ENCODE results near the gene EBF3. TPM values are rescaled to one million over a fixed set of nuclear protein-coding genes. Genes with fewer than 3 reads are reported as not detected.

EBF3 gene
- total RNA-seq, 1 donor from 2014 or later = 0.53 TPM

DNA sequence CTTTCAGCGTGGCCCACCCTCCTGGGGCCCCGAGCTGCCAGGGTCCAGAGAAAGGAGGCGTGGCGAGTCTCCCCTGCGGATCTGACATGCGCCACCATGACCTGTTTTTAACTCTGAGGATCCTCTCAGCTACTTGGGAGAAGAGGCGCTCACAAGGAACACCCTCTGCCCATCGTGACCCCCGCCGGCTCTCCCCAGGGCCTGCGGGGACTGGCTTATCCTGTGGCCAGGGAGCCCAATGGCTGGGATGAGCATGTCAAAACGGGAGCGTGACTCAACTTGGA, 93.7 kb downstream of the EBF3 start:
- no peak for DNase-seq
- intact Hi-C loops (cut with DNase I) = no loop called here
- TF ChIP-seq, protein P1, sequence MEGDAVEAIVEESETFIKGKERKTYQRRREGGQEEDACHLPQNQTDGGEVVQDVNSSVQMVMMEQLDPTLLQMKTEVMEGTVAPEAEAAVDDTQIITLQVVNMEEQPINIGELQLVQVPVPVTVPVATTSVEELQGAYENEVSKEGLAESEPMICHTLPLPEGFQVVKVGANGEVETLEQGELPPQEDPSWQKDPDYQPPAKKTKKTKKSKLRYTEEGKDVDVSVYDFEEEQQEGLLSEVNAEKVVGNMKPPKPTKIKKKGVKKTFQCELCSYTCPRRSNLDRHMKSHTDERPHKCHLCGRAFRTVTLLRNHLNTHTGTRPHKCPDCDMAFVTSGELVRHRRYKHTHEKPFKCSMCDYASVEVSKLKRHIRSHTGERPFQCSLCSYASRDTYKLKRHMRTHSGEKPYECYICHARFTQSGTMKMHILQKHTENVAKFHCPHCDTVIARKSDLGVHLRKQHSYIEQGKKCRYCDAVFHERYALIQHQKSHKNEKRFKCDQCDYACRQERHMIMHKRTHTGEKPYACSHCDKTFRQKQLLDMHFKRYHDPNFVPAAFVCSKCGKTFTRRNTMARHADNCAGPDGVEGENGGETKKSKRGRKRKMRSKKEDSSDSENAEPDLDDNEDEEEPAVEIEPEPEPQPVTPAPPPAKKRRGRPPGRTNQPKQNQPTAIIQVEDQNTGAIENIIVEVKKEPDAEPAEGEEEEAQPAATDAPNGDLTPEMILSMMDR (IDR thresholded peaks at IDR 0.05) = no peak

DNA sequence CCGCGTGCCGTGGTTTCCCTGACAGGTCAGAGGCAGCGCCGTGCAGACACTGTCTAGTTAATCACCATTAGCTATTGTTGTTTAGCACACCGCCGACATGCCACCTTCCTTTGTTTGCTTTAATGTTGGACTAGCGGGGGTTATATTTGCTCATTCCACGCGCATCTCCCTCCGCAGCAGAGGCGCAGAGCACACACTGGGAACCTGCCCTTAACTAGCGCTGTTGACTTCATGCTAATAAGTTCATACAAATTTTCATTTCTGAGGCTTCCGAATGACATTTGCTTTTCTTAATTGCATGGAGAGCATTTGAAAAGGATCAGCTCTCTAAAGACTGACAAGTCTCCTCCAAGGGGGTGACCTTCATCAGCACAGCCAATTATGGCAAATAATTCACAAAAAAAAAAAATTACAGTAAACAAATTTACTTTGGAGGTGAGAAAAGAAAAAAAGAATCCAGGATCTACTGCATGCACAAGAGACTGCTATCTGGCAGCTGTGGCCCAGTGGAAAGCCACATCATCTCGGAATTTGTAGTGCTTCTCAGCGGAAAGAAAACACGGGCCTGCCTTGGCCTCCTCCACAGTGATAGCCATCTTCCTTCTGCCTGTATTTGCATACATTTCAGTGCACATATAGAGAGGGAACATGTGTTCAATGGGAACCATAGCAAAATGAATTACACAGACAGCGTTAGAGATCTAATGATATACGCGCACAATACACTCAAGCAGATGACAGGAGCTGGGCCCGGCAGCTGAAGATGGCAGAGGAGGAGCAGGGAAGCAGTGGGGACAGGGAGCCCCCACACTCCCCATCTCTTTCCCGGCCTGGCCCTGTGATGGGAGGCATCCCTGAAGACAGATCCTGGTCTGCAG, 94.2 kb downstream of the EBF3 start:
- Histone ChIP-seq H3K9me3 (no peaks in the 10 kb centered on the region), H3K27me3 (ENCODE audit: low read depth) (peaks cover 5% of the 10 kb centered on the region), H3K4me3 (no peak overlapping the region), H3K36me3 (no peaks in the 10 kb centered on the region), H3K4me1 (no peaks in the 10 kb centered on the region), H3K27ac (no peak overlapping the region)
- TF ChIP-seq, protein P1 (IDR thresholded peaks at IDR 0.05) = no peak
- no peak for ATAC-seq
- DNase-seq = no peak
- intact Hi-C loops (cut with DNase I) = no loop called here

More for the DNA sequence above, 93.7 kb downstream of the EBF3 start:
- peaks cover 5% of the 10 kb centered on the region for H3K27me3 ChIP-seq (ENCODE audit: low read depth)
- no peak overlapping the region for H3K27ac ChIP-seq
- no peaks in the 10 kb centered on the region for H3K4me1 ChIP-seq
- H3K36me3 ChIP-seq = no peaks in the 10 kb centered on the region
- ATAC-seq = no peak
- H3K9me3 ChIP-seq = no peaks in the 10 kb centered on the region
- H3K4me3 ChIP-seq = no peak overlapping the region

DNA sequence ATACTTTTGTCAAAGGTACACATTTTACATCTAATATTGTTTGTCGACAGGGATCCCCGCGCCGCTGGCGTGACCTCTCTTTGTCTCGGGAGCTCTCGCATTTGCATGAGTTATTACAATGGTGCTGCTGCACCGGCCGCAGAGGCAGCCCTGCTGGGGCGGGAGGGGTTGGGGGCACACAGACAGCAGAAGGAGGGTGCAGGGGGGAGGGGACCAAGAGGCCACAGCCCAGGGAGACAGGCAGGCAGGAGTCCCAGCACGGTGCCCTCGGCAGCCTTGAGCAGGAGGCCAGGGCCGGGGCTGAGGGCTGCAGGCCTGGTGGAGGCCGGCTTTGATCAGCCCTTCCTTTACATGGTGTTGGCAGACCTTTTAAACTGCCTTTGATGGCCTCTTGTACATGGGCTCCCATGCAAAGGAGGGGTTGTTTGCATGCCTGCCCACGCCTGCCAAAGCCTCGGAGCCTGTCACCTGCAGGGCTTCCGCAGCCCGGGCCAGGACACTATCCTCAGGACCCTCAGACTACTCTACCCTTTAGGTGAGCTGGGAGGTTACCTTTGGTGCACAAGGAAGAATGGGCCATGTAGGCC, 95.5 kb downstream of the EBF3 start:
- H3K27me3 ChIP-seq (ENCODE audit: low read depth) = peaks cover 5% of the 10 kb centered on the region
- TF ChIP-seq, protein P1 (IDR thresholded peaks at IDR 0.05) = no peak
- H3K36me3 ChIP-seq = no peaks in the 10 kb centered on the region
- intact Hi-C loops (cut with DNase I) = no loop called here
- ATAC-seq (no peak), DNase-seq (no peak)
- no peaks in the 10 kb centered on the region for H3K4me1 ChIP-seq
- no peak overlapping the region for H3K4me3 ChIP-seq
- no peak overlapping the region for H3K27ac ChIP-seq
- H3K9me3 ChIP-seq = no peaks in the 10 kb centered on the region

DNA sequence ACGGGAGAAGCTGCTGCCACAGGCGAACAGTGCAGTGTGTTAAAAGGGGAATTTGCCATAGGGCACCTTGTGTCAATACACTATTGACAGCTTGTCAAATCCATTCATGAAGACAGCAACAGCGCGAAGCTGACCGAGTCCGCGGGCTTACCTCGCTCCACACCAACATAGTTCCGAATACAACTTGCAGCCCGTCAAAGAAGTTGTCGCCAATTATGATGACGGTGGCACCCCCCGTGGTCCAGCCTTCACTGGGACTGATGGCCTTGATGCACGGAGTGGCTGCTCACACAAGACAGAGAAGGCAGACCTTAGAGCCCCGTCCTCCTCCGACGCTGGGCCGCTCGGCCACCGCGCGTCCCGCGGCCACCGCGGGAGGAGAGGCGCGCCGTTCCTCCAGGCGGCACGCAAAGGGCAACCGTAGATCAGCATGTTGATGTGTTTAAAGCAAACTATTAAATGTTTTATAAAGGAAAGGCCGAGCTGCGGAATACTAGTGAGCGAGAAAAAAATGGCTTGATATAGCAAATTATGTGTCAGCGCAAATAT, 96.4 kb downstream of the EBF3 start:
- Histone ChIP-seq H3K36me3 (no peaks in the 10 kb centered on the region), H3K27me3 (ENCODE audit: low read depth) (peaks cover 5% of the 10 kb centered on the region), H3K27ac (no peak overlapping the region), H3K9me3 (no peaks in the 10 kb centered on the region), H3K4me1 (no peaks in the 10 kb centered on the region), H3K4me3 (no peak overlapping the region)
- TF ChIP-seq, protein P1 (IDR thresholded peaks at IDR 0.05) = no peak
- no peak for DNase-seq
- intact Hi-C loops (cut with DNase I) = no loop called here
- no peak for ATAC-seq

DNA sequence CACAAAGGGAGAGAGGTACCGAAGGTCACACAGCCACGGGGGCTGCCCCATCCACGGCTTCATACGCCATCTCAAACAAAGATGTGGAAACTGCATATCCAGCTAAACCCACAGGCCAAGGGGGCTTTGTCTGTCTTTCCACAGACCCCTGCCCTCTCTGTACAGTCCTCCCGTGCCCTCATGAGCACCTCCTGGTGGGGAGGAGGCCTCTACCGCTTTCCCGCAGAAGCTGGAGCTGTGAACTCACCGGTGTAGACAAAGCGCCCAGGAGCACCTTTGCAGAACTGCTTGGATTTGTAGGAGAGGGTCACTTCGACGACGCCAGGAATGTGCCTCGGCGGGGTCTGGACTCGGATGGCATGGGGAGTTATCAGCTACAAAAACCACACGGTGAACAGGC, 97.2 kb downstream of the EBF3 start:
- no peak overlapping the region for H3K27ac ChIP-seq
- ATAC-seq = no peak
- peaks cover 5% of the 10 kb centered on the region for H3K27me3 ChIP-seq (ENCODE audit: low read depth)
- intact Hi-C loops (cut with DNase I) = no loop called here
- no peak overlapping the region for H3K4me3 ChIP-seq
- TF ChIP-seq, protein P1 (IDR thresholded peaks at IDR 0.05) = no peak
- no peaks in the 10 kb centered on the region for H3K4me1 ChIP-seq
- DNase-seq = no peak
- H3K9me3 ChIP-seq = no peaks in the 10 kb centered on the region
- H3K36me3 ChIP-seq = no peaks in the 10 kb centered on the region

All from lower lobe of right lung (tissue), 2 donors.